HG03135 (cell line): Measurements from ENCODE around the gene PTAFR.
A peak's percentile ranks its signal among the peaks of the same experiment; 100 is the strongest.

Experiments
- ATAC-seq: cut with Tn5 transposase; IDR thresholded peaks from one replicate; pipeline ENCODE4 v1.9.1; 2021; ENCODE audit warnings: mild to moderate bottlenecking, moderate library complexity; ENCODE audit not compliant: unreplicated experiment

The PTAFR gene

GRCh38 chr1:28122183-28122582 is 54.3 kb downstream of the PTAFR start:
- no peak for ATAC-seq

GRCh38 chr1:28119556-28119955 is 56.9 kb downstream of the PTAFR start:
- no peak for ATAC-seq

- no peak for ATAC-seq
Measured at GRCh38 chr1:28118640-28119307, 57.7 kb downstream of the PTAFR start.

GRCh38 chr1:28115267-28115666 is 61.2 kb downstream of the PTAFR start:
- no peak for ATAC-seq

GRCh38 chr1:28114844-28115243 is 61.6 kb downstream of the PTAFR start:
- ATAC-seq = no peak

GRCh38 chr1:28113242-28113572 is 63.3 kb downstream of the PTAFR start:
- ATAC-seq = no peak

GRCh38 chr1:28112388-28113241 is 63.9 kb downstream of the PTAFR start:
- no peak for ATAC-seq

GRCh38 chr1:28111157-28111556 is 65.3 kb downstream of the PTAFR start:
- ATAC-seq = peak; percentile 56

GRCh38 chr1:28110555-28110954 is 65.9 kb downstream of the PTAFR start:
- ATAC-seq = no peak

- no peak for ATAC-seq
Measured at GRCh38 chr1:28109639-28110038, 66.9 kb downstream of the PTAFR start.

- ATAC-seq = no peak
Measured at GRCh38 chr1:28108001-28108400, 68.5 kb downstream of the PTAFR start.

- no peak for ATAC-seq
Measured at GRCh38 chr1:28104866-28105467, 71.5 kb downstream of the PTAFR start.

- ATAC-seq = no peak
Measured at GRCh38 chr1:28102189-28102588, 74.3 kb downstream of the PTAFR start.

- ATAC-seq = no peak
Measured at GRCh38 chr1:28099050-28099769, 77.3 kb downstream of the PTAFR start.
